Measurements from ENCODE around the gene CDKL5. TPM values are rescaled to one million over a fixed set of nuclear protein-coding genes. Genes with fewer than 3 reads are reported as not detected.

Gene CDKL5
- total and polyA plus RNA-seq, 10 donors = 0.24 to 10.6 (median 7.0) TPM

- TF ChIP-seq POLR2A (IDR thresholded peaks at IDR 0.05) (no peak), POLR2AphosphoS5 (IDR thresholded peaks at IDR 0.05) (no peak), CTCF (IDR thresholded peaks at IDR 0.05 in 8 of 11, conservative IDR thresholded peaks at IDR 0.05 in 3 of 11) (no peak)
- intact Hi-C loops (cut with DNase I; ENCODE audit: low total_unique reads) = loop anchor here (5.0 kb wide), 1 partner anchor 938 kb away; no protein-coding TSS in a partner anchor
- Histone ChIP-seq H3K36me3 (no peaks in the 10 kb centered on the region), H3K4me3 (no peak overlapping the region), H3K4me1 (no peaks in the 10 kb centered on the region), H3K27me3 (replicated peaks in 1 of 7) (no peaks in the 10 kb centered on the region), H3K9me3 (no peaks in the 10 kb centered on the region), H3K27ac (no peak overlapping the region)
- DNase-seq = no peak
- 74 to 87% (median 82%) methylated on average over 8 to 11 of the region's 11 CpGs for WGBS, 5 donors
These were observed 30.9 kb upstream of the CDKL5 start for GRCh38 chrX:18394477-18394876.

- H3K36me3 ChIP-seq = no peaks in the 10 kb centered on the region
- intact Hi-C loops (cut with DNase I; ENCODE audit: low total_unique reads) = no loop called here
- no peak for TF ChIP-seq POLR2AphosphoS5 (IDR thresholded peaks at IDR 0.05)
- no peak for TF ChIP-seq CTCF (IDR thresholded peaks at IDR 0.05 in 8 of 11, conservative IDR thresholded peaks at IDR 0.05 in 3 of 11)
- no peak for TF ChIP-seq POLR2A (IDR thresholded peaks at IDR 0.05)
- H3K4me3 ChIP-seq = no peak overlapping the region
- H3K27ac ChIP-seq = no peak overlapping the region
- DNase-seq = no peak
- H3K4me1 ChIP-seq = no peaks in the 10 kb centered on the region
- no peaks in the 10 kb centered on the region for H3K9me3 ChIP-seq
- no peaks in the 10 kb centered on the region for H3K27me3 ChIP-seq (replicated peaks in 1 of 7)
- 58 to 85% (median 65%) methylated on average over 3 to 4 of the region's 4 CpGs for WGBS, 5 donors
These were observed 23.6 kb upstream of the CDKL5 start for GRCh38 chrX:18401848-18402213.

GRCh38 chrX:18406531-18407266, 18.7 kb upstream of the CDKL5 start:
- DNase-seq = no peak
- Histone ChIP-seq H3K36me3 (no peaks in the 10 kb centered on the region), H3K27me3 (replicated peaks in 1 of 7) (no peaks in the 10 kb centered on the region), H3K4me3 (no peak overlapping the region), H3K27ac (no peak overlapping the region), H3K4me1 (no peaks in the 10 kb centered on the region), H3K9me3 (no peaks in the 10 kb centered on the region)
- intact Hi-C loops (cut with DNase I; ENCODE audit: low total_unique reads) = no loop called here
- no peak for TF ChIP-seq CTCF (IDR thresholded peaks at IDR 0.05 in 8 of 11, conservative IDR thresholded peaks at IDR 0.05 in 3 of 11)
- no peak for TF ChIP-seq POLR2AphosphoS5 (IDR thresholded peaks at IDR 0.05)
- TF ChIP-seq POLR2A (IDR thresholded peaks at IDR 0.05) = no peak
- 76 to 94% (median 84%) methylated on average over 8 of the region's 8 CpGs for WGBS, 5 donors

GRCh38 chrX:18410038-18410437, 15.4 kb upstream of the CDKL5 start:
- Histone ChIP-seq H3K4me1 (no peaks in the 10 kb centered on the region), H3K27me3 (replicated peaks in 1 of 7) (no peaks in the 10 kb centered on the region), H3K9me3 (no peaks in the 10 kb centered on the region), H3K27ac (no peak overlapping the region), H3K4me3 (no peak overlapping the region), H3K36me3 (no peaks in the 10 kb centered on the region)
- WGBS, 5 donors = 86 to 93% (median 92%) methylated on average over 5 of the region's 5 CpGs
- intact Hi-C loops (cut with DNase I; ENCODE audit: low total_unique reads) = no loop called here
- no peak for DNase-seq
- no peak for TF ChIP-seq POLR2A (IDR thresholded peaks at IDR 0.05)
- no peak for TF ChIP-seq POLR2AphosphoS5 (IDR thresholded peaks at IDR 0.05)
- no peak for TF ChIP-seq CTCF (IDR thresholded peaks at IDR 0.05 in 8 of 11, conservative IDR thresholded peaks at IDR 0.05 in 3 of 11)

All from spleen (tissue), 11 donors.